ENCODE results near the gene FBXO10. TPM values are rescaled to one million over a fixed set of nuclear protein-coding genes. Genes with fewer than 3 reads are reported as not detected.

FBXO10 gene
- total and polyA plus RNA-seq, 2 experiments from 2014 or later, result 3.4 to 13.4 TPM

GRCh38 chr9:37611961-37612360 is 35.8 kb upstream of the FBXO10 start:
- no peaks in the 10 kb centered on the region for H3K27me3 Mint-ChIP-seq (ENCODE audit: insufficient read depth, low read depth, poor library complexity)
- no peaks in the 10 kb centered on the region for H3K4me1 Mint-ChIP-seq
- Histone ChIP-seq H3K9me2 (ENCODE audit: insufficient read depth) (no peaks in the 10 kb centered on the region), H3K36me3 (ENCODE audit: insufficient read depth) (no peaks in the 10 kb centered on the region), H3F3A (replicated peaks; ENCODE audit: low read depth) (no peaks in the 10 kb centered on the region), H4K20me1 (replicated peaks; ENCODE audit: insufficient read depth) (no peaks in the 10 kb centered on the region; the same call in 1 of the 2 replicates), H3K4me3 (no peak overlapping the region), H3K27me3 (ENCODE audit: insufficient read depth) (no peaks in the 10 kb centered on the region), H2AFZ (no peak overlapping the region), H3K27ac (ENCODE audit: low read depth) (no peak overlapping the region), H3K79me2 (replicated peaks; ENCODE audit: insufficient read depth) (no peaks in the 10 kb centered on the region), H3K4me1 (ENCODE audit: insufficient read depth) (no peaks in the 10 kb centered on the region), H3K4me2 (no peak overlapping the region)
- H3K9me3 Mint-ChIP-seq, result no peaks in the 10 kb centered on the region
- no peaks in the 10 kb centered on the region for H3K36me3 Mint-ChIP-seq (ENCODE audit: low read depth)
- H3K27ac Mint-ChIP-seq, result no peak overlapping the region
- ATAC-seq (no peak), DNase-seq (ENCODE audit: low spot score) (no peak)
- TF ChIP-seq CTCF (conservative IDR thresholded peaks at IDR 0.05; ENCODE audit: low read depth in 2 of 2) (no peak), CREB1 (CRISPR knock-in tag; IDR thresholded peaks at IDR 0.05; ENCODE audit: low read depth) (no peak), EZH2 (IDR thresholded peaks at IDR 0.05; ENCODE audit: low read depth, unreplicated experiment) (no peak), ZNF114 (CRISPR knock-in tag; IDR thresholded peaks at IDR 0.05) (no peak), EZH2phosphoT487 (IDR thresholded peaks at IDR 0.05; ENCODE audit: unreplicated experiment) (no peak), STAT1 (IDR thresholded peaks at IDR 0.05; ENCODE audit: unreplicated experiment) (no peak), JUNB (IDR thresholded peaks at IDR 0.05; ENCODE audit: unreplicated experiment) (no peak), NANOG (IDR thresholded peaks at IDR 0.05; ENCODE audit: borderline replicate concordance) (no peak)
- no peak overlapping the region for H3K4me3 Mint-ChIP-seq

GRCh38 chr9:37611014-37611413 is 34.8 kb upstream of the FBXO10 start:
- Histone ChIP-seq H2AFZ (no peak overlapping the region), H3K27me3 (ENCODE audit: insufficient read depth) (no peaks in the 10 kb centered on the region), H4K20me1 (replicated peaks; ENCODE audit: insufficient read depth) (no peaks in the 10 kb centered on the region; the same call in 1 of the 2 replicates), H3F3A (replicated peaks; ENCODE audit: low read depth) (no peaks in the 10 kb centered on the region), H3K27ac (ENCODE audit: low read depth) (no peak overlapping the region), H3K4me2 (no peak overlapping the region), H3K79me2 (replicated peaks; ENCODE audit: insufficient read depth) (no peaks in the 10 kb centered on the region), H3K4me1 (ENCODE audit: insufficient read depth) (no peaks in the 10 kb centered on the region), H3K9me2 (ENCODE audit: insufficient read depth) (no peaks in the 10 kb centered on the region), H3K36me3 (ENCODE audit: insufficient read depth) (no peaks in the 10 kb centered on the region), H3K4me3 (no peak overlapping the region)
- Mint-ChIP-seq H3K4me3 (no peak overlapping the region), H3K27me3 (ENCODE audit: insufficient read depth, low read depth, poor library complexity) (peaks cover 2% of the 10 kb centered on the region), H3K36me3 (ENCODE audit: low read depth) (no peaks in the 10 kb centered on the region), H3K27ac (no peak overlapping the region), H3K4me1 (no peaks in the 10 kb centered on the region), H3K9me3 (no peaks in the 10 kb centered on the region)
- DNase-seq (ENCODE audit: low spot score) (no peak), ATAC-seq (no peak)
- TF ChIP-seq JUNB (IDR thresholded peaks at IDR 0.05; ENCODE audit: unreplicated experiment) (no peak), ETS1 (IDR thresholded peaks at IDR 0.05) (no peak), ZNF114 (CRISPR knock-in tag; IDR thresholded peaks at IDR 0.05) (no peak), ZNF331 (CRISPR knock-in tag; IDR thresholded peaks at IDR 0.05; ENCODE audit: low read depth) (no peak), EZH2phosphoT487 (IDR thresholded peaks at IDR 0.05; ENCODE audit: unreplicated experiment) (no peak), CTCF (conservative IDR thresholded peaks at IDR 0.05; ENCODE audit: low read depth in 2 of 2) (no peak), CREB1 (CRISPR knock-in tag; IDR thresholded peaks at IDR 0.05; ENCODE audit: low read depth) (no peak)

All from GM23338 (cell line).